Measurements from ENCODE around the gene MED12L. TPM values are rescaled to one million over a fixed set of nuclear protein-coding genes. Genes with fewer than 3 reads are reported as not detected.
"Not testable (repeated sequence)": the region's sequence is repeated elsewhere in the genome, so short reads cannot be mapped to it uniquely, and the experiment has no call there.

Gene MED12L
- total and polyA plus RNA-seq, 4 donors, result 11.9 to 23.8 (median 12.6) TPM

GRCh38 chr3:151067158-151067557 is 18.3 kb upstream of the MED12L start:
- no peak for DNase-seq (ENCODE audit: low read depth in 4 of 6, low spot score in 6 of 6)
- Histone ChIP-seq H3K27me3 (ENCODE audit: control insufficient read depth, insufficient read depth, low read length) (no peaks in the 10 kb centered on the region), H3K4me1 (ENCODE audit: control insufficient read depth, insufficient read depth, low read length) (no peaks in the 10 kb centered on the region), H3K9me3 (ENCODE audit: control insufficient read depth, insufficient read depth, low read length) (no peaks in the 10 kb centered on the region), H3K36me3 (ENCODE audit: control insufficient read depth, insufficient read depth, low read length) (no peaks in the 10 kb centered on the region), H3K4me3 (ENCODE audit: low read depth, low read length) (no peak overlapping the region), H3K27ac (ENCODE audit: low read depth, low read length) (no peak overlapping the region)
- no CpG with 5 or more reads among the region's 2 CpGs for WGBS (ENCODE audit: insufficient coverage)

- not testable (repeated sequence) for H3K4me1 ChIP-seq (ENCODE audit: control insufficient read depth, insufficient read depth, low read length); DNase-seq (ENCODE audit: low read depth in 4 of 6, low spot score in 6 of 6); H3K4me3 ChIP-seq (ENCODE audit: low read depth, low read length); H3K9me3 ChIP-seq (ENCODE audit: control insufficient read depth, insufficient read depth, low read length); H3K36me3 ChIP-seq (ENCODE audit: control insufficient read depth, insufficient read depth, low read length); H3K27me3 ChIP-seq (ENCODE audit: control insufficient read depth, insufficient read depth, low read length); H3K27ac ChIP-seq (ENCODE audit: low read depth, low read length)
- WGBS (ENCODE audit: insufficient coverage), result 57% methylated on average over 2 of the region's 7 CpGs
Measured at GRCh38 chr3:151072842-151073241, 12.6 kb upstream of the MED12L start.

GRCh38 chr3:151074256-151074655 is 11.2 kb upstream of the MED12L start:
- H3K27ac ChIP-seq (ENCODE audit: low read depth, low read length), result no peak overlapping the region
- 88% methylated on average over 1 of the region's 1 CpG for WGBS (ENCODE audit: insufficient coverage)

GRCh38 chr3:151075869-151076562 is 9.4 kb upstream of the MED12L start:
- Histone ChIP-seq H3K27me3 (ENCODE audit: control insufficient read depth, insufficient read depth, low read length) (no peaks in the 10 kb centered on the region), H3K27ac (ENCODE audit: low read depth, low read length) (no peak overlapping the region), H3K4me3 (ENCODE audit: low read depth, low read length) (no peak overlapping the region), H3K4me1 (ENCODE audit: control insufficient read depth, insufficient read depth, low read length) (no peaks in the 10 kb centered on the region), H3K36me3 (ENCODE audit: control insufficient read depth, insufficient read depth, low read length) (no peaks in the 10 kb centered on the region), H3K9me3 (ENCODE audit: control insufficient read depth, insufficient read depth, low read length) (no peaks in the 10 kb centered on the region)
- 90% methylated on average over 2 of the region's 3 CpGs for WGBS (ENCODE audit: insufficient coverage)
- peak in 1 of 6 donors; percentile 32 for DNase-seq (ENCODE audit: low read depth in 4 of 6, low spot score in 6 of 6)

More at GRCh38 chr3:151074256-151074655, 11.2 kb upstream of the MED12L start:
- no peaks in the 10 kb centered on the region for H3K36me3 ChIP-seq (ENCODE audit: control insufficient read depth, insufficient read depth, low read length)
- no peaks in the 10 kb centered on the region for H3K27me3 ChIP-seq (ENCODE audit: control insufficient read depth, insufficient read depth, low read length)
- H3K4me1 ChIP-seq (ENCODE audit: control insufficient read depth, insufficient read depth, low read length), result no peaks in the 10 kb centered on the region
- no peak overlapping the region for H3K4me3 ChIP-seq (ENCODE audit: low read depth, low read length)
- H3K9me3 ChIP-seq (ENCODE audit: control insufficient read depth, insufficient read depth, low read length), result no peaks in the 10 kb centered on the region
- DNase-seq (ENCODE audit: low read depth in 4 of 6, low spot score in 6 of 6), result no peak

GRCh38 chr3:151076626-151077025 is 8.8 kb upstream of the MED12L start:
- no peak for DNase-seq (ENCODE audit: low read depth in 4 of 6, low spot score in 6 of 6)
- 95% methylated on average over 4 of the region's 4 CpGs for WGBS (ENCODE audit: insufficient coverage)
- Histone ChIP-seq H3K36me3 (ENCODE audit: control insufficient read depth, insufficient read depth, low read length) (no peaks in the 10 kb centered on the region), H3K4me1 (ENCODE audit: control insufficient read depth, insufficient read depth, low read length) (no peaks in the 10 kb centered on the region), H3K4me3 (ENCODE audit: low read depth, low read length) (no peak overlapping the region), H3K27me3 (ENCODE audit: control insufficient read depth, insufficient read depth, low read length) (no peaks in the 10 kb centered on the region), H3K27ac (ENCODE audit: low read depth, low read length) (no peak overlapping the region), H3K9me3 (ENCODE audit: control insufficient read depth, insufficient read depth, low read length) (no peaks in the 10 kb centered on the region)

GRCh38 chr3:151081082-151081481 is 4.4 kb upstream of the MED12L start:
- not testable (repeated sequence) for H3K27me3 ChIP-seq (ENCODE audit: control insufficient read depth, insufficient read depth, low read length); H3K4me3 ChIP-seq (ENCODE audit: low read depth, low read length); H3K4me1 ChIP-seq (ENCODE audit: control insufficient read depth, insufficient read depth, low read length); H3K9me3 ChIP-seq (ENCODE audit: control insufficient read depth, insufficient read depth, low read length); H3K36me3 ChIP-seq (ENCODE audit: control insufficient read depth, insufficient read depth, low read length); DNase-seq (ENCODE audit: low read depth in 4 of 6, low spot score in 6 of 6); H3K27ac ChIP-seq (ENCODE audit: low read depth, low read length)
- no CpG with 5 or more reads among the region's 1 CpG for WGBS (ENCODE audit: insufficient coverage)

GRCh38 chr3:151082880-151083838 is 2.3 kb upstream of the MED12L start:
- Histone ChIP-seq H3K4me3 (ENCODE audit: low read depth, low read length) (no peak overlapping the region), H3K36me3 (ENCODE audit: control insufficient read depth, insufficient read depth, low read length) (no peaks in the 10 kb centered on the region), H3K27ac (ENCODE audit: low read depth, low read length) (no peak overlapping the region), H3K27me3 (ENCODE audit: control insufficient read depth, insufficient read depth, low read length) (no peaks in the 10 kb centered on the region), H3K9me3 (ENCODE audit: control insufficient read depth, insufficient read depth, low read length) (no peaks in the 10 kb centered on the region), H3K4me1 (ENCODE audit: control insufficient read depth, insufficient read depth, low read length) (peaks cover 8% of the 10 kb centered on the region)
- 43% methylated on average over 4 of the region's 5 CpGs for WGBS (ENCODE audit: insufficient coverage)
- peak in 1 of 6 donors; percentile 56 for DNase-seq (ENCODE audit: low read depth in 4 of 6, low spot score in 6 of 6)

GRCh38 chr3:151084893-151085226 is 604 bp upstream of the MED12L start:
- H3K4me3 ChIP-seq (ENCODE audit: low read depth, low read length), result peak overlapping the region; percentile 71
- no peaks in the 10 kb centered on the region for H3K27me3 ChIP-seq (ENCODE audit: control insufficient read depth, insufficient read depth, low read length)
- H3K4me1 ChIP-seq (ENCODE audit: control insufficient read depth, insufficient read depth, low read length), result peaks cover 8% of the 10 kb centered on the region
- WGBS (ENCODE audit: insufficient coverage), result 31% methylated on average over 14 of the region's 14 CpGs
- DNase-seq (ENCODE audit: low read depth in 4 of 6, low spot score in 6 of 6), result no peak
- no peaks in the 10 kb centered on the region for H3K36me3 ChIP-seq (ENCODE audit: control insufficient read depth, insufficient read depth, low read length)
- no peaks in the 10 kb centered on the region for H3K9me3 ChIP-seq (ENCODE audit: control insufficient read depth, insufficient read depth, low read length)
- H3K27ac ChIP-seq (ENCODE audit: low read depth, low read length), result no peak overlapping the region

GRCh38 chr3:151085889-151086483 is 522 bp downstream of the MED12L start:
- peak overlapping the region; percentile 89 for H3K27ac ChIP-seq (ENCODE audit: low read depth, low read length)
- peak overlapping the region; percentile 71 for H3K4me3 ChIP-seq (ENCODE audit: low read depth, low read length)
- H3K27me3 ChIP-seq (ENCODE audit: control insufficient read depth, insufficient read depth, low read length), result no peaks in the 10 kb centered on the region
- peaks cover 8% of the 10 kb centered on the region for H3K4me1 ChIP-seq (ENCODE audit: control insufficient read depth, insufficient read depth, low read length)
- H3K9me3 ChIP-seq (ENCODE audit: control insufficient read depth, insufficient read depth, low read length), result no peaks in the 10 kb centered on the region
- peak in 5 of 6 donors; percentile 33 to 84 (median 52) for DNase-seq (ENCODE audit: low read depth in 4 of 6, low spot score in 6 of 6)
- WGBS (ENCODE audit: insufficient coverage), result 0% methylated on average over 46 of the region's 60 CpGs
- no peaks in the 10 kb centered on the region for H3K36me3 ChIP-seq (ENCODE audit: control insufficient read depth, insufficient read depth, low read length)
